Activated CD4-positive, alpha-beta T cell treated with anti-CD3 and anti-CD28 coated beads, Interleukin-2, amount 10 ng/mL, durations not matched to agents 7 days and 5 days (primary cell): ENCODE data around the gene GBF1. TPM values are rescaled to one million over a fixed set of nuclear protein-coding genes. Genes with fewer than 3 reads are reported as not detected.
"Not testable (repeated sequence)": the region's sequence is repeated elsewhere in the genome, so short reads cannot be mapped to it uniquely, and the experiment has no call there.

Experiments
- CTCF ChIA-PET: fragments of 350-600 bp; sonication (Branson Sonifier 250); formaldehyde crosslinking; loops from one replicate; lab custom pipeline; 2021; ENCODE audit warnings: antibody characterized with exemption; lab: Charles Lee
- POLR2A ChIA-PET: fragments of 350-600 bp; sonication (Branson Sonifier 250); formaldehyde crosslinking; loops from one replicate; lab custom pipeline; 2021; ENCODE audit warnings: antibody characterized with exemption; lab: Charles Lee
- DNase-seq: peaks from one replicate; pipeline ENCODE4 v3.0.0-alpha.2; 2020
- H3K27ac Mint-ChIP-seq: one replicate; pipeline ENCODE4 v1.8.0; 2021; ENCODE audit warnings: mild to moderate bottlenecking, moderate library complexity, mixed read lengths
- H3K27me3 Mint-ChIP-seq: one replicate; pipeline ENCODE4 v1.8.0; 2021; ENCODE audit warnings: mixed read lengths
- H3K36me3 Mint-ChIP-seq: one replicate; pipeline ENCODE4 v1.8.0; 2021; ENCODE audit warnings: low read depth, mixed read lengths
- H3K4me1 Mint-ChIP-seq: one replicate; pipeline ENCODE4 v1.8.0; 2021; ENCODE audit warnings: mixed read lengths
- H3K4me3 Mint-ChIP-seq: one replicate; pipeline ENCODE4 v1.8.0; 2021; ENCODE audit warnings: mild to moderate bottlenecking, moderate library complexity, mixed read lengths
- H3K9me3 Mint-ChIP-seq: one replicate; pipeline ENCODE4 v1.8.0; 2021; ENCODE audit warnings: mixed read lengths
- total RNA-seq, 2 experiments: library from RNA; stranded (reverse); gene quantifications; one replicate each; pipeline ENCODE4 v1.2.3, GENCODE V29; 2021

The GBF1 gene
- total RNA-seq, 2 experiments from 2014 or later = 42.4 to 44.6 TPM

GRCh38 chr10:102298899-102299298 is 53.6 kb downstream of the GBF1 start:
- Mint-ChIP-seq H3K4me3 (no peak overlapping the region), H3K4me1 (peaks cover 20% of the 10 kb centered on the region), H3K36me3 (peaks cover 10% of the 10 kb centered on the region), H3K9me3 (no peaks in the 10 kb centered on the region), H3K27ac (peak overlapping the region; percentile 28), H3K27me3 (no peaks in the 10 kb centered on the region)
- no peak for DNase-seq
- ChIA-PET POLR2A (no interaction called here), CTCF (interaction anchor here (0.6 kb wide), 1 partner anchor 90 kb away, joined by 3 read pairs; no protein-coding TSS in a partner anchor)

- Mint-ChIP-seq H3K27me3 (no peaks in the 10 kb centered on the region), H3K27ac (peak overlapping the region; percentile 50), H3K9me3 (no peaks in the 10 kb centered on the region), H3K4me1 (peaks cover 20% of the 10 kb centered on the region), H3K4me3 (no peak overlapping the region), H3K36me3 (peaks cover 10% of the 10 kb centered on the region)
- no peak for DNase-seq
- ChIA-PET POLR2A (no interaction called here), CTCF (interaction anchor here (1.0 to 1.2 kb wide), 2 partner anchors 51 to 53 kb away, joined by 3 read pairs; no protein-coding TSS in a partner anchor)
Observed at GRCh38 chr10:102299873-102300272, 54.5 kb downstream of the GBF1 start.

- Mint-ChIP-seq H3K4me1 (peaks cover 20% of the 10 kb centered on the region), H3K27me3 (no peaks in the 10 kb centered on the region), H3K4me3 (no peak overlapping the region), H3K36me3 (peaks cover 10% of the 10 kb centered on the region), H3K9me3 (no peaks in the 10 kb centered on the region), H3K27ac (peak overlapping the region; percentile 50)
- CTCF ChIA-PET = interaction anchor here (1.0 to 1.2 kb wide), 2 partner anchors 51 to 52 kb away, joined by 3 read pairs; no protein-coding TSS in a partner anchor
- DNase-seq = no peak
- POLR2A ChIA-PET = no interaction called here
Observed at GRCh38 chr10:102300278-102300843, 55.0 kb downstream of the GBF1 start.

GRCh38 chr10:102300912-102301311 is 55.6 kb downstream of the GBF1 start:
- Mint-ChIP-seq H3K36me3 (peaks cover 10% of the 10 kb centered on the region), H3K4me1 (peaks cover 20% of the 10 kb centered on the region)
- H3K27me3 Mint-ChIP-seq, CTCF ChIA-PET, POLR2A ChIA-PET, DNase-seq, H3K27ac Mint-ChIP-seq, H3K9me3 Mint-ChIP-seq, H3K4me3 Mint-ChIP-seq: not testable (repeated sequence)

- H3K9me3 Mint-ChIP-seq, H3K27me3 Mint-ChIP-seq, POLR2A ChIA-PET, H3K27ac Mint-ChIP-seq, DNase-seq, H3K4me3 Mint-ChIP-seq, CTCF ChIA-PET: not testable (repeated sequence)
- Mint-ChIP-seq H3K36me3 (peaks cover 10% of the 10 kb centered on the region), H3K4me1 (peaks cover 20% of the 10 kb centered on the region)
Observed at GRCh38 chr10:102301332-102301731, 56.0 kb downstream of the GBF1 start.

GRCh38 chr10:102302611-102303010 is 57.3 kb downstream of the GBF1 start:
- no peak for DNase-seq
- Mint-ChIP-seq H3K27ac (no peak overlapping the region), H3K36me3 (peaks cover 16% of the 10 kb centered on the region), H3K4me3 (no peak overlapping the region), H3K27me3 (no peaks in the 10 kb centered on the region), H3K4me1 (peaks cover 15% of the 10 kb centered on the region), H3K9me3 (no peaks in the 10 kb centered on the region)
- ChIA-PET CTCF (interaction anchor here (0.6 kb wide), 1 partner anchor 269 kb away, joined by 3 read pairs; no protein-coding TSS in a partner anchor), POLR2A (no interaction called here)

- peaks cover 11% of the 10 kb centered on the region for H3K4me1 Mint-ChIP-seq
- H3K4me3 Mint-ChIP-seq = no peak overlapping the region
- no peak overlapping the region for H3K27ac Mint-ChIP-seq
- peaks cover 10% of the 10 kb centered on the region for H3K36me3 Mint-ChIP-seq
- CTCF ChIA-PET = interaction anchor here (0.7 to 1.0 kb wide), 2 partner anchors 173 to 404 kb away, joined by 3 read pairs; no protein-coding TSS in a partner anchor
- no peaks in the 10 kb centered on the region for H3K27me3 Mint-ChIP-seq
- DNase-seq = no peak
- H3K9me3 Mint-ChIP-seq = no peaks in the 10 kb centered on the region
- POLR2A ChIA-PET = no interaction called here
Observed at GRCh38 chr10:102306006-102306405, 60.7 kb downstream of the GBF1 start.

GRCh38 chr10:102306710-102307109 is 61.4 kb downstream of the GBF1 start:
- H3K4me3 Mint-ChIP-seq = no peak overlapping the region
- H3K36me3 Mint-ChIP-seq = peaks cover 10% of the 10 kb centered on the region
- ChIA-PET CTCF (interaction anchor here (0.7 to 1.0 kb wide), 3 partner anchors 27 to 404 kb away, joined by 3 to 4 read pairs (median 3); no protein-coding TSS in a partner anchor), POLR2A (no interaction called here)
- no peaks in the 10 kb centered on the region for H3K27me3 Mint-ChIP-seq
- H3K27ac Mint-ChIP-seq = no peak overlapping the region
- H3K4me1 Mint-ChIP-seq = peaks cover 18% of the 10 kb centered on the region
- H3K9me3 Mint-ChIP-seq = no peaks in the 10 kb centered on the region
- no peak for DNase-seq

GRCh38 chr10:102308318-102308717 is 63.0 kb downstream of the GBF1 start:
- H3K4me1 Mint-ChIP-seq = peaks cover 28% of the 10 kb centered on the region
- CTCF ChIA-PET = interaction anchor here (1.3 kb wide), 1 partner anchor 46 kb away, joined by 3 read pairs; no protein-coding TSS in a partner anchor
- H3K27me3 Mint-ChIP-seq, H3K36me3 Mint-ChIP-seq, H3K27ac Mint-ChIP-seq, POLR2A ChIA-PET, H3K9me3 Mint-ChIP-seq, DNase-seq, H3K4me3 Mint-ChIP-seq: not testable (repeated sequence)

GRCh38 chr10:102309236-102309635 is 63.9 kb downstream of the GBF1 start:
- ChIA-PET POLR2A (no interaction called here), CTCF (interaction anchor here (1.1 to 1.3 kb wide), 2 partner anchors 36 to 45 kb away, joined by 3 to 4 read pairs; no protein-coding TSS in a partner anchor)
- no peak overlapping the region for H3K4me3 Mint-ChIP-seq
- peaks cover 28% of the 10 kb centered on the region for H3K4me1 Mint-ChIP-seq
- no peak for DNase-seq
- H3K27me3 Mint-ChIP-seq = no peaks in the 10 kb centered on the region
- H3K27ac Mint-ChIP-seq = no peak overlapping the region
- peaks cover 8% of the 10 kb centered on the region for H3K36me3 Mint-ChIP-seq
- no peaks in the 10 kb centered on the region for H3K9me3 Mint-ChIP-seq

- CTCF ChIA-PET = interaction anchor here (1.3 kb wide), 1 partner anchor 44 kb away, joined by 3 read pairs; no protein-coding TSS in a partner anchor
- H3K4me1 Mint-ChIP-seq = peaks cover 28% of the 10 kb centered on the region
Observed at GRCh38 chr10:102309916-102310315, 64.6 kb downstream of the GBF1 start.

GRCh38 chr10:102310361-102311024 is 65.2 kb downstream of the GBF1 start:
- no peak for DNase-seq
- Mint-ChIP-seq H3K9me3 (no peaks in the 10 kb centered on the region), H3K27ac (no peak overlapping the region), H3K36me3 (peaks cover 8% of the 10 kb centered on the region), H3K4me3 (no peak overlapping the region), H3K27me3 (no peaks in the 10 kb centered on the region), H3K4me1 (peaks cover 28% of the 10 kb centered on the region)
- ChIA-PET POLR2A (no interaction called here), CTCF (interaction anchor here (1.1 to 1.7 kb wide), 5 partner anchors 16 to 79 kb away, joined by 3 to 4 read pairs (median 3); no protein-coding TSS in a partner anchor)

More at GRCh38 chr10:102309916-102310315, 64.6 kb downstream of the GBF1 start:
- Mint-ChIP-seq H3K27ac (no peak overlapping the region), H3K27me3 (no peaks in the 10 kb centered on the region), H3K4me3 (no peak overlapping the region), H3K9me3 (no peaks in the 10 kb centered on the region), H3K36me3 (peaks cover 8% of the 10 kb centered on the region)
- POLR2A ChIA-PET = no interaction called here
- DNase-seq = no peak

- Mint-ChIP-seq H3K27me3 (no peaks in the 10 kb centered on the region), H3K4me3 (no peak overlapping the region), H3K27ac (no peak overlapping the region), H3K9me3 (no peaks in the 10 kb centered on the region), H3K4me1 (peaks cover 28% of the 10 kb centered on the region), H3K36me3 (peaks cover 8% of the 10 kb centered on the region)
- CTCF ChIA-PET = interaction anchor here (1.1 to 1.7 kb wide), 5 partner anchors 15 to 79 kb away, joined by 3 to 4 read pairs (median 3); no protein-coding TSS in a partner anchor
- no peak for DNase-seq
- POLR2A ChIA-PET = no interaction called here
Observed at GRCh38 chr10:102311025-102311420, 65.7 kb downstream of the GBF1 start.
